HCT116 (cell line): Measurements from ENCODE around the gene OLFML3. TPM values are rescaled to one million over a fixed set of nuclear protein-coding genes. Genes with fewer than 3 reads are reported as not detected.

Experiments
- ATAC-seq: fragments of 200-7000 bp; cut with Tn5 transposase; 2 replicates; pipeline ENCODE4 v1.9.1; 2020; ENCODE audit warnings: mild to moderate bottlenecking, moderate library complexity
- BruUV-seq: library from RNA; stranded (reverse); fragments of 400-500 nt; replicated peaks from 2 replicates; lab custom pipeline; 2021; lab: Mats Ljungman, UMichigan
- CTCF ChIA-PET: fragments of 300-600 bp; sonication (Branson Sonifier 250); formaldehyde crosslinking; loops from one replicate; lab custom pipeline; 2021; ENCODE audit warnings: antibody characterized with exemption; lab: Charles Lee
- POLR2A ChIA-PET: fragments of 300-600, 350-600 bp; sonication (Branson Sonifier 250); formaldehyde crosslinking; loops from one replicate; lab custom pipeline; 2021; ENCODE audit warnings: antibody characterized with exemption; lab: Charles Lee
- RAD21 ChIA-PET, 2 experiments: fragments of 300-600 bp; sonication (Branson Sonifier 250); formaldehyde crosslinking; loops; one replicate each; lab custom pipeline; 2023; ENCODE audit warnings: low total read pairs in 2 of 2; ENCODE audit not compliant: uncharacterized antibody in 2 of 2, unreplicated experiment in 2 of 2, low non-redundant PET in 1 of 2; lab: Charles Lee
- DNase-seq: peaks from one replicate; pipeline ENCODE4 v3.0.0-alpha.2; 2010; ENCODE audit warnings: low read depth, low spot score
- H2AFZ ChIP-seq: fragments of 200-600 bp; shearing (Covaris generic), sonication (generic); 2 replicates; pipeline ENCODE4 v1.6.1; 2017; ENCODE audit warnings: low read depth, mixed run types, mixed read lengths, antibody characterized with exemption, low read length; ENCODE audit not compliant: poor library complexity, severe bottlenecking
- H3K27ac ChIP-seq: 2 replicates; pipeline ENCODE4 v1.5.1; 2012; ENCODE audit warnings: low read depth, low read length
- H3K27me3 ChIP-seq: fragments of 200-600 bp; sonication (generic); 2 replicates; pipeline ENCODE4 v1.6.1; 2016; ENCODE audit warnings: mixed run types, low read length, mixed read lengths; ENCODE audit not compliant: insufficient read depth
- H3K36me3 ChIP-seq, 2 experiments: fragments of 200-500 bp in 1 of 2; fragments of 200-600 bp in 1 of 2; sonication (Bioruptor generic) in 1 of 2; sonication (generic) in 1 of 2; 2 replicates each; pipeline versions ENCODE4 v1.5.1 to v1.6.1; 2014 to 2016; ENCODE audit warnings: low read length in 2 of 2, inconsistent platforms in 1 of 2, mixed read lengths in 1 of 2, mixed run types in 1 of 2; ENCODE audit not compliant: insufficient read depth in 2 of 2, control insufficient read depth in 1 of 2
- H3K4me1 ChIP-seq, 2 experiments: fragments of 200-600 bp in 1 of 2; sonication (generic) in 1 of 2; 2 replicates each; pipeline versions ENCODE4 v1.5.1 to v1.6.1; 2012 to 2017; ENCODE audit warnings: low read length in 2 of 2, inconsistent platforms in 1 of 2, mild to moderate bottlenecking in 1 of 2, mixed read lengths in 1 of 2, mixed run types in 1 of 2, moderate library complexity in 1 of 2; ENCODE audit not compliant: insufficient read depth in 2 of 2, control insufficient read depth in 1 of 2
- H3K4me2 ChIP-seq: fragments of 200-600 bp; sonication (generic); 2 replicates; pipeline ENCODE4 v1.6.1; 2017; ENCODE audit warnings: mixed run types, low read length, mixed read lengths
- H3K4me3 ChIP-seq, 2 experiments: fragments of 200-600 bp in 1 of 2; sonication (generic) in 1 of 2; replicated peaks in 1 of 2; 2 replicates each; pipeline ENCODE4 v1.5.1; 2011 to 2016; ENCODE audit warnings: low read length in 2 of 2, control low read depth in 1 of 2, low read depth in 1 of 2, mild to moderate bottlenecking in 1 of 2, mixed read lengths in 1 of 2, mixed run types in 1 of 2
- H3K79me2 ChIP-seq: fragments of 200-600 bp; sonication (generic); 2 replicates; pipeline ENCODE4 v1.6.1; 2017; ENCODE audit warnings: mild to moderate bottlenecking, mixed run types, low read length, moderate library complexity, mixed read lengths; ENCODE audit not compliant: insufficient read depth
- H3K9ac ChIP-seq: fragments of 200-600 bp; sonication (generic); 2 replicates; pipeline ENCODE4 v1.6.1; 2016; ENCODE audit warnings: low read length, mixed read lengths
- H3K9me2 ChIP-seq: fragments of 200-600 bp; sonication (generic), shearing (Covaris generic); 2 replicates; pipeline ENCODE4 v1.6.1; 2017; ENCODE audit warnings: mixed run types, mild to moderate bottlenecking, moderate library complexity; ENCODE audit not compliant: insufficient read depth
- H3K9me3 ChIP-seq, 2 experiments: fragments of 200-500 bp in 1 of 2; fragments of 200-600 bp in 1 of 2; sonication (Bioruptor generic) in 1 of 2; sonication (generic) in 1 of 2; 2 replicates each; pipeline ENCODE4 v1.6.1; 2014 to 2017; ENCODE audit warnings: low read length in 2 of 2, mixed read lengths in 2 of 2, inconsistent platforms in 1 of 2, low read depth in 1 of 2, mild to moderate bottlenecking in 1 of 2, mixed run types in 1 of 2, moderate library complexity in 1 of 2; ENCODE audit not compliant: control insufficient read depth in 1 of 2, insufficient read depth in 1 of 2
- H4K20me1 ChIP-seq: fragments of 200-600 bp; sonication (generic), shearing (Covaris generic); 2 replicates; pipeline ENCODE4 v1.6.1; 2017; ENCODE audit warnings: mixed run types, mild to moderate bottlenecking, moderate library complexity; ENCODE audit not compliant: insufficient read depth
- ATF3 ChIP-seq: IDR thresholded peaks from 2 replicates; pipeline ENCODE4 v1.6.1; 2012
- CTCF ChIP-seq, 3 experiments: fragments of 200-600 bp in 1 of 3; sonication (generic) in 1 of 3; IDR thresholded peaks in 2 of 3; conservative IDR thresholded peaks in 1 of 3; 2 replicates each; pipeline ENCODE4 v1.5.1; 2012 to 2017; ENCODE audit warnings: low read depth in 2 of 3, low read length in 2 of 3, antibody characterized with exemption in 1 of 3, borderline replicate concordance in 1 of 3, control low read depth in 1 of 3, mild to moderate bottlenecking in 1 of 3, mixed read lengths in 1 of 3, mixed run types in 1 of 3, moderate library complexity in 1 of 3; ENCODE audit not compliant: insufficient read depth in 1 of 3
- POLR2AphosphoS5 ChIP-seq: IDR thresholded peaks from 2 replicates; pipeline ENCODE4 v1.6.1; 2011; ENCODE audit warnings: mild to moderate bottlenecking, low read depth, low read length, moderate library complexity
- RAD21 ChIP-seq: IDR thresholded peaks from 2 replicates; pipeline ENCODE4 v1.6.1; 2012; ENCODE audit warnings: low read depth, mild to moderate bottlenecking
- REST ChIP-seq: IDR thresholded peaks from 2 replicates; pipeline ENCODE4 v1.6.1; 2012; ENCODE audit warnings: low read depth
- SIN3A ChIP-seq: IDR thresholded peaks from 2 replicates; pipeline ENCODE4 v1.6.1; 2012; ENCODE audit warnings: low read depth
- TCF7L2 ChIP-seq: IDR thresholded peaks from 2 replicates; pipeline ENCODE4 v1.7.0; 2011; ENCODE audit warnings: borderline replicate concordance, inconsistent platforms; ENCODE audit not compliant: insufficient read depth, insufficient read length; ENCODE audit errors: extremely low read depth
- YY1 ChIP-seq: IDR thresholded peaks from 2 replicates; pipeline ENCODE4 v1.6.1; 2011; ENCODE audit warnings: low read length, low read depth, moderate library complexity, mild to moderate bottlenecking; ENCODE audit not compliant: insufficient replicate concordance; ENCODE audit errors: extremely low read depth
- intact Hi-C: fragments of 100-400 bp; cut with micrococcal nuclease; formaldehyde crosslinking; loops from 2 replicates; pipeline ENCODE4 v1.10.0; 2022
- total RNA-seq: library from RNA; stranded (reverse); gene quantifications from one replicate; pipeline ENCODE4 v1.2.1, GENCODE V29; 2021; ENCODE audit not compliant: unreplicated experiment

The OLFML3 gene
- total RNA-seq, 1 experiment from 2014 or later: 0.25 TPM

- CTCF ChIA-PET: no interaction called here
- BruUV-seq: no TSS peak
Measured at GRCh38 chr1:113991467-113991997, 12.3 kb downstream of the OLFML3 start.

More at GRCh38 chr1:113991467-113991997, 12.3 kb downstream of the OLFML3 start:
- DNase-seq (no peak), ATAC-seq (no peak)
- Histone ChIP-seq H3K9me3 (peaks cover 0 to 4% of the 10 kb centered on the region in 2 experiments; a peak in 1 of 4 replicates), H3K9ac (no peak overlapping the region), H2AFZ (no peak overlapping the region), H3K27me3 (no peaks in the 10 kb centered on the region), H3K4me1 (no peaks in the 10 kb centered on the region), H3K79me2 (no peaks in the 10 kb centered on the region), H3K9me2 (no peaks in the 10 kb centered on the region), H3K4me3 (no peak overlapping the region), H3K27ac (no peak overlapping the region), H3K36me3 (no peaks in the 10 kb centered on the region; a peak in 1 of 4 replicates), H4K20me1 (no peaks in the 10 kb centered on the region), H3K4me2 (no peak overlapping the region)
- RAD21 ChIA-PET: no interaction called here
- intact Hi-C loops: no loop called here
- TF ChIP-seq TCF7L2 (no peak), YY1 (no peak), SIN3A (no peak), RAD21 (no peak), POLR2AphosphoS5 (no peak), ATF3 (no peak), REST (no peak), CTCF (IDR thresholded peaks at IDR 0.05 in 2 of 3, conservative IDR thresholded peaks at IDR 0.05 in 1 of 3; ENCODE audit: borderline replicate concordance in 1 of 3, insufficient read depth in 1 of 3, low read depth in 2 of 3, low read length in 2 of 3) (no peak)
- POLR2A ChIA-PET: no interaction called here
